Measurements from ENCODE around the gene SLC35F4. TPM values are rescaled to one million over a fixed set of nuclear protein-coding genes. Genes with fewer than 3 reads are reported as not detected.
A peak's percentile ranks its signal among the peaks of the same experiment; 100 is the strongest.

Gene SLC35F4
- total and polyA plus RNA-seq, 10 of the 15 experiments (the other 5 are each of a cell fraction or from before 2014, with no cell fraction given) = 0.06 to 0.30 TPM; not detected in 8

- no peak for TF ChIP-seq SKIL (IDR thresholded peaks at IDR 0.05; ENCODE audit: low read depth, poor library complexity, severe bottlenecking)
Observed at GRCh38 chr14:57871459-57872080, 5.7 kb upstream of the SLC35F4 start (continued).

- no TSS peak for BruUV-seq (replicated peaks)
- no peak for DNase-seq (ENCODE audit: low read depth, low spot score)
- ChIA-PET RAD21 (ENCODE audit: unreplicated experiment) (interaction anchor here (0.6 to 3.1 kb wide), 12 partner anchors 14 to 412 kb away, joined by 3 to 23 read pairs (median 4); no protein-coding TSS in a partner anchor), POLR2A (no interaction called here), SMC1A (ENCODE audit: uncharacterized antibody, unreplicated experiment) (interaction anchor here (0.7 to 3.0 kb wide), 18 partner anchors 9 to 415 kb away, joined by 3 to 28 read pairs (median 4); no protein-coding TSS in a partner anchor), CTCF (interaction anchor here (0.9 to 5.1 kb wide), 16 partner anchors 15 to 415 kb away, joined by 3 to 66 read pairs (median 10); no protein-coding TSS in a partner anchor)
- Histone ChIP-seq H4K20me1 (ENCODE audit: control insufficient read depth, insufficient read depth) (no peaks in the 10 kb centered on the region), H3K9me3 (replicated peaks; ENCODE audit: control insufficient read depth, insufficient read depth, low read length) (no peaks in the 10 kb centered on the region), H3K27ac (ENCODE audit: control insufficient read depth, insufficient read depth) (no peak overlapping the region), H3K4me3 (no peak overlapping the region), H3K9ac (ENCODE audit: control insufficient read depth, insufficient read depth, low read length) (no peak overlapping the region), H3K79me2 (ENCODE audit: control insufficient read depth, insufficient read depth, low read length) (no peaks in the 10 kb centered on the region), H3K27me3 (replicated peaks in 1 of 2; ENCODE audit: control insufficient read depth in 2 of 2, insufficient read depth in 2 of 2, low read length in 1 of 2) (no peaks in the 10 kb centered on the region), H2AFZ (ENCODE audit: control insufficient read depth, low read depth, low read length) (no peak overlapping the region), H3K4me1 (ENCODE audit: control insufficient read depth, insufficient read depth, low read length) (no peaks in the 10 kb centered on the region), H3K4me2 (ENCODE audit: control insufficient read depth, insufficient read depth) (no peak overlapping the region), H3K36me3 (ENCODE audit: control insufficient read depth in 2 of 2, insufficient read depth in 2 of 2, low read length in 1 of 2) (no peaks in the 10 kb centered on the region)
- no peak for FAIRE-seq
- TF ChIP-seq RCOR1 (conservative IDR thresholded peaks at IDR 0.05; ENCODE audit: low read depth, low read length) (no peak), ZBTB4 (CRISPR knock-in tag; IDR thresholded peaks at IDR 0.05) (no peak), RAD51 (IDR thresholded peaks at IDR 0.05) (peak; percentile 17; the same call in 1 of the 2 replicates), CREB1 (IDR thresholded peaks at IDR 0.05; ENCODE audit: low read depth) (no peak), HDGF (IDR thresholded peaks at IDR 0.05) (no peak), USF1 (IDR thresholded peaks at IDR 0.05; ENCODE audit: borderline replicate concordance, extremely low read length, insufficient read depth, low read depth, low read length) (no peak), ATF7 (IDR thresholded peaks at IDR 0.05; ENCODE audit: low read depth) (no peak), BHLHE40 (IDR thresholded peaks at IDR 0.05; ENCODE audit: borderline replicate concordance in 1 of 2, low read depth in 2 of 2, low read length in 1 of 2) (0 out of 4 replicates have a peak, but pooled peaks of 1 of the 2 experiments have one; percentile 6)
- WGBS (ENCODE audit: insufficient coverage, insufficient replicate concordance, low lambda C conversion rate, missing lambda C conversion rate) = 0% methylated on average over 3 of the region's 3 CpGs
- in situ Hi-C loops (cut with MboI) = no loop called here
- ATAC-seq = peak; percentile 40
- intact Hi-C loops (cut with micrococcal nuclease; ENCODE audit: unreplicated experiment) = loop anchor here (1.0 to 2.0 kb wide), 3 partner anchors 179 to 384 kb away; no protein-coding TSS in a partner anchor
Observed at GRCh38 chr14:57870686-57871457, 5.0 kb upstream of the SLC35F4 start.
